ENCODE data around the gene ABCA13.

The ABCA13 gene

DNA sequence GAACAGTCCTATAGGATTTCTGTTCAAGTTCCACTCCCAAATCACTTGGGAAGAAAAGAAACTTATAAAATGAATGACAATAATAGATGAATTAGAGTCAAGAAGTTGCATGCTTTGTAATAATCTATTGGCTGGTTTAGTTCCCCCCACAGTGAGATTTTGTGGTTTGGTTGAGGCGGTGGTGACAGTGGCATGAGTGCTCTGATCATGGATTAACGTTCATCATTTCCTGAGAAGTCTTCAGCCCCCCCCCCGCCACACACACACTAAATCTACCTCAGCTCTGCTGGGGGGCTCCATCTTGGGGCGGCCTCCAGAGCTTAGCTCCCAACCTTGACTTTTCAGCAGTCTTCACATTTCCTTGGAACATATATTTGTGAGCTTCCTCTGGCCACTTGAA is 121.7 kb downstream of the ABCA13 start:
- ChIA-PET POLR2A (no interaction called here), CTCF (no interaction called here)
- H3K27ac ChIP-seq (ENCODE audit: extremely low read depth, low read depth, low read length) = no peak overlapping the region
- no peak overlapping the region for H3K4me3 ChIP-seq (ENCODE audit: low read depth, low read length)
- no peaks in the 10 kb centered on the region for H3K9me3 ChIP-seq (ENCODE audit: control insufficient read depth, insufficient read depth, low read depth, low read length)
- H3K4me1 ChIP-seq (ENCODE audit: control insufficient read depth, insufficient read depth, low read length) = no peaks in the 10 kb centered on the region
- no peaks in the 10 kb centered on the region for H3K36me3 ChIP-seq (ENCODE audit: control insufficient read depth in 2 of 2, insufficient read depth in 1 of 2, low read length in 2 of 2)
- TF ChIP-seq YY1 (tag by site-specific recombination; IDR thresholded peaks at IDR 0.05) = no peak
- no peak for TF ChIP-seq ZNF571 (tag by site-specific recombination; IDR thresholded peaks at IDR 0.05)
- no peak for TF ChIP-seq ZNF558 (tag by site-specific recombination; IDR thresholded peaks at IDR 0.05)
- TF ChIP-seq SP2 (tag by site-specific recombination; IDR thresholded peaks at IDR 0.05) = no peak

DNA sequence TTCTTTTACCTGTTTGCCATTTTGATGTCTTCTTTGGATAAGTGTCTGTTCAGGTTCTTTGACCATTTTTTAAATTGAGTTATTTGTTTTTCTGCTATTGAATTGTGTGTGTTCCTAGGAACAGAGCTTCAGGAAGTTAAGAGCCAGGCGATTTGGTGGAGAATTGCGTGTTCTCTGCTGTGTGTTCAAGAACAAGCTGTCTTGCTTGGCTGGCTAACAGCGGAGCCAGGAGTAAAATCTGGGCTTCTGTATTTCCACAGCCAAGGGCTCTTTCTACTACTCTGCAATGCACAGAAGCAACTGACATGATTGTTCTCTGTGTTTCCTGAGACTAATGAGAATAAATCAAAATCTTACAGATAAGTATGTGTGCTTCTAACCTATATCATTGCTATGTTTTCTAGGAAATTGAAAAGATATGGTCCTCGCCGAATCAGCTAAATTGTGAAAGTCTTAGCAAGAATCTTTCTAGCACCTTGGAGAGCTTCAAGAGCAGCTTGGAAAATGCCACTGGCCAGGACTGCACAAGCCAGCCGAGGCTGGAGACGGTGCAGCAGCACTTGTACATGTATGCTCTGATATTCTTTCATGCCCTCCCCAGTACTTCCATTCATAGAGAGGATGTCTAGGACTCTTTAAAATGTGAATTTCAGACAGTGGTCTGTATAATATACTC is 124.2 kb downstream of the ABCA13 start:
- POLR2A ChIA-PET = no interaction called here
- no peak overlapping the region for H3K4me3 ChIP-seq (ENCODE audit: low read depth, low read length)
- H3K27ac ChIP-seq (ENCODE audit: extremely low read depth, low read depth, low read length) = no peak overlapping the region
- no peaks in the 10 kb centered on the region for H3K4me1 ChIP-seq (ENCODE audit: control insufficient read depth, insufficient read depth, low read length)
- H3K9me3 ChIP-seq (ENCODE audit: control insufficient read depth, insufficient read depth, low read depth, low read length) = no peaks in the 10 kb centered on the region
- TF ChIP-seq WT1 (tag by site-specific recombination; IDR thresholded peaks at IDR 0.05) = no peak
- TF ChIP-seq ZNF529 (tag by site-specific recombination; IDR thresholded peaks at IDR 0.05; ENCODE audit: insufficient replicate concordance) = no peak
- TF ChIP-seq TRIM28 (IDR thresholded peaks at IDR 0.05; ENCODE audit: borderline replicate concordance, low read length) = no peak
- CTCF ChIA-PET = no interaction called here
- H3K36me3 ChIP-seq (ENCODE audit: control insufficient read depth in 2 of 2, insufficient read depth in 1 of 2, low read length in 2 of 2) = no peaks in the 10 kb centered on the region

DNA sequence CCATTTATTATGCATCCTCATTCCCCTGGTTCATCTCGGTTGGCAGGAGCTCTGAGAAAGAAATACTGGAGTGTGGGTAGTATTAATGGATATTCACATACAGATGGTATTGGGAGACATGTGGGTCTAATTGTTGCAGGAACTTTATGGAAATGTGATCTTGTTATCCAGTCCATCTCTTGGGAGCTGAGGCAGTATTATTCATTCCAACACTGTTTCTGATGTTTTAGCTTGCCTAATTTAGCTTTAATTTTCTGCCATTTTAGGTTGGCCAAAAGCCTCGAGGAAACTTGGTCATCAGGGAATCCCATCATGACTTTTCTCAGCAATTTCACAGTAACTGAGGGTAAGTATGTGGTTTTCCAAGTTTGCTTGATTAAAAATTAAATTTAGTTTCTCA is 125.7 kb downstream of the ABCA13 start:
- H3K4me3 ChIP-seq (ENCODE audit: low read depth, low read length) = no peak overlapping the region
- TF ChIP-seq, protein P1, sequence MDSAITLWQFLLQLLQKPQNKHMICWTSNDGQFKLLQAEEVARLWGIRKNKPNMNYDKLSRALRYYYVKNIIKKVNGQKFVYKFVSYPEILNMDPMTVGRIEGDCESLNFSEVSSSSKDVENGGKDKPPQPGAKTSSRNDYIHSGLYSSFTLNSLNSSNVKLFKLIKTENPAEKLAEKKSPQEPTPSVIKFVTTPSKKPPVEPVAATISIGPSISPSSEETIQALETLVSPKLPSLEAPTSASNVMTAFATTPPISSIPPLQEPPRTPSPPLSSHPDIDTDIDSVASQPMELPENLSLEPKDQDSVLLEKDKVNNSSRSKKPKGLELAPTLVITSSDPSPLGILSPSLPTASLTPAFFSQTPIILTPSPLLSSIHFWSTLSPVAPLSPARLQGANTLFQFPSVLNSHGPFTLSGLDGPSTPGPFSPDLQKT (IDR thresholded peaks at IDR 0.05; ENCODE audit: borderline replicate concordance, low read depth, low read length) = no peak
- TF ChIP-seq ZFP69B (tag by site-specific recombination; IDR thresholded peaks at IDR 0.05) (no peak), GLI2 (tag by site-specific recombination; IDR thresholded peaks at IDR 0.05; ENCODE audit: borderline replicate concordance, low read depth) (no peak), YY1 (tag by site-specific recombination; IDR thresholded peaks at IDR 0.05) (no peak), OSR2 (tag by site-specific recombination; IDR thresholded peaks at IDR 0.05) (no peak), RBAK (tag by site-specific recombination; IDR thresholded peaks at IDR 0.05) (no peak), ZNF621 (tag by site-specific recombination; IDR thresholded peaks at IDR 0.05) (no peak), ZNF324 (tag by site-specific recombination; IDR thresholded peaks at IDR 0.05) (no peak), BCL11B (tag by site-specific recombination; IDR thresholded peaks at IDR 0.05; ENCODE audit: low read depth) (no peak)
- TF ChIP-seq, protein P2, sequence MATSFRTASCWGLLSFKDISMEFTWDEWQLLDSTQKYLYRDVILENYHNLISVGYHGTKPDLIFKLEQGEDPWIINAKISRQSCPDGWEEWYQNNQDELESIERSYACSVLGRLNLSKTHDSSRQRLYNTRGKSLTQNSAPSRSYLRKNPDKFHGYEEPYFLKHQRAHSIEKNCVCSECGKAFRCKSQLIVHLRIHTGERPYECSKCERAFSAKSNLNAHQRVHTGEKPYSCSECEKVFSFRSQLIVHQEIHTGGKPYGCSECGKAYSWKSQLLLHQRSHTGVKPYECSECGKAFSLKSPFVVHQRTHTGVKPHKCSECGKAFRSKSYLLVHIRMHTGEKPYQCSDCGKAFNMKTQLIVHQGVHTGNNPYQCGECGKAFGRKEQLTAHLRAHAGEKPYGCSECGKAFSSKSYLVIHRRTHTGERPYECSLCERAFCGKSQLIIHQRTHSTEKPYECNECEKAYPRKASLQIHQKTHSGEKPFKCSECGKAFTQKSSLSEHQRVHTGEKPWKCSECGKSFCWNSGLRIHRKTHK (tag by site-specific recombination; IDR thresholded peaks at IDR 0.05) = no peak
- H3K4me1 ChIP-seq (ENCODE audit: control insufficient read depth, insufficient read depth, low read length) = no peaks in the 10 kb centered on the region
- ChIA-PET CTCF (interaction anchor here (0.6 kb wide), 1 partner anchor 23 kb away, joined by 3 read pairs; no protein-coding TSS in a partner anchor), POLR2A (no interaction called here)
- H3K36me3 ChIP-seq (ENCODE audit: control insufficient read depth in 2 of 2, insufficient read depth in 1 of 2, low read length in 2 of 2) = no peaks in the 10 kb centered on the region
- H3K9me3 ChIP-seq (ENCODE audit: control insufficient read depth, insufficient read depth, low read depth, low read length) = no peaks in the 10 kb centered on the region
- H3K27ac ChIP-seq (ENCODE audit: extremely low read depth, low read depth, low read length) = no peak overlapping the region

DNA sequence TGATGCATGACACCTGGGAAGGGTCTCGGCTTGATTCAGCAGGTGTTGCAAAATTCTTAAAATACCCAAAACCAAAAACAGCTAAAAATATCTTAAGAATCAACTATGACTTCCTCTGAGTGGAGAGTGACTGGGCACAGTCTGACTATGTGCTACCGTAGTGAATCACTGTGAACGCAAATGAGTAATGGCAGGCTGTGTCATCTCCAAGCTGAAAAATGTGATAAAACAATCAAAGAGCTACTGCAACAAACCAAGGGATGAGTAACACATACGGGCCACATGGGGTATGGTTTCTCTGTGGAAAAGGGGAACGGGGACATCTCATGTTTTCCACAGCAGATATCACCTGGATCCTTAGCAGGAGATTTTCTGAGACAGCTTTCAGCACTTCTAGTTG is 127.5 kb downstream of the ABCA13 start:
- no peak overlapping the region for H3K4me3 ChIP-seq (ENCODE audit: low read depth, low read length)
- H3K27ac ChIP-seq (ENCODE audit: extremely low read depth, low read depth, low read length) = no peak overlapping the region
- CTCF ChIA-PET = interaction anchor here (0.6 to 1.9 kb wide), 23 partner anchors 8 to 874 kb away, joined by 3 to 12 read pairs (median 3); no protein-coding TSS in a partner anchor

More for the DNA sequence above, 127.5 kb downstream of the ABCA13 start:
- Histone ChIP-seq H3K9me3 (ENCODE audit: control insufficient read depth, insufficient read depth, low read depth, low read length) (no peaks in the 10 kb centered on the region), H3K36me3 (ENCODE audit: control insufficient read depth in 2 of 2, insufficient read depth in 1 of 2, low read length in 2 of 2) (no peaks in the 10 kb centered on the region), H3K4me1 (ENCODE audit: control insufficient read depth, insufficient read depth, low read length) (no peaks in the 10 kb centered on the region)
- POLR2A ChIA-PET = no interaction called here
- no peak for TF ChIP-seq ZFP3 (tag by site-specific recombination; IDR thresholded peaks at IDR 0.05; ENCODE audit: low read depth)
- no peak for TF ChIP-seq ZBTB10 (tag by site-specific recombination; IDR thresholded peaks at IDR 0.05)
- no peak for TF ChIP-seq ZNF433 (tag by site-specific recombination; IDR thresholded peaks at IDR 0.05; ENCODE audit: low read depth)
- no peak for TF ChIP-seq RBAK (tag by site-specific recombination; IDR thresholded peaks at IDR 0.05)
- no peak for TF ChIP-seq ZNF704 (tag by site-specific recombination; IDR thresholded peaks at IDR 0.05)
